ENCODE results near the gene MAGI2.

GRCh38 chr7:79291498-79291865, 162.0 kb downstream of the MAGI2 start:
- no peak for TF ChIP-seq CTCF (conservative IDR thresholded peaks at IDR 0.05; ENCODE audit: low read depth, low read length)
- no peak for TF ChIP-seq EZH2 (IDR thresholded peaks at IDR 0.05; ENCODE audit: borderline replicate concordance, low read depth, low read length, poor library complexity, severe bottlenecking)

All from A673 (cell line).